GM21528 (cell line): ENCODE results near the gene SMG9.

Source experiments
- ATAC-seq: cut with Tn5 transposase; IDR thresholded peaks from one replicate; pipeline ENCODE4 v1.9.1; 2021; ENCODE audit warnings: mild to moderate bottlenecking, moderate library complexity; ENCODE audit not compliant: unreplicated experiment, low FRiP score

Gene SMG9

GRCh38 chr19:43726736-43727592 lies 27.8 kb downstream of the SMG9 start:
- ATAC-seq: no peak

- no peak for ATAC-seq
These were observed 29.3 kb downstream of the SMG9 start for GRCh38 chr19:43725468-43725867.

DNA sequence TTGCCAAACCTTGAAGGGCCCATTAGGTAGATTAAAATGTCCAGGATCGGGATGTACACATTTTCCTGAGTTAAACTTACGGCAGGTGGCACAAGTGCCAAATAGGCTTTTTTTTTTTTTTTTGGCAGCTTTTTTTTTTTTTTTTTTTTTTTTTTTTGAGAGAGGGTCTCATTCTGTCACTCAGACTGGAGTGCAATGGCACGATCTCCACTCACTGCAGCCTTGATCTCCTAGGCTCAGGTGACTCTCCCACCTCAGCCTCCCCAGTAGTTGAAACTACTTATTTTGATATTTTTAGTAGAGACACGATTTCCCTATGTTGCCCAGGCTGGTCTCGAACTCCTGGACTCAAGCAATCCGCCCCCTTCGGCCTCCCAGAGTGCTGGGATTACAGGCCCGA lies 29.9 kb downstream of the SMG9 start:
- no peak for ATAC-seq

- no peak for ATAC-seq
These were observed 31.2 kb downstream of the SMG9 start for GRCh38 chr19:43723588-43723987.

DNA sequence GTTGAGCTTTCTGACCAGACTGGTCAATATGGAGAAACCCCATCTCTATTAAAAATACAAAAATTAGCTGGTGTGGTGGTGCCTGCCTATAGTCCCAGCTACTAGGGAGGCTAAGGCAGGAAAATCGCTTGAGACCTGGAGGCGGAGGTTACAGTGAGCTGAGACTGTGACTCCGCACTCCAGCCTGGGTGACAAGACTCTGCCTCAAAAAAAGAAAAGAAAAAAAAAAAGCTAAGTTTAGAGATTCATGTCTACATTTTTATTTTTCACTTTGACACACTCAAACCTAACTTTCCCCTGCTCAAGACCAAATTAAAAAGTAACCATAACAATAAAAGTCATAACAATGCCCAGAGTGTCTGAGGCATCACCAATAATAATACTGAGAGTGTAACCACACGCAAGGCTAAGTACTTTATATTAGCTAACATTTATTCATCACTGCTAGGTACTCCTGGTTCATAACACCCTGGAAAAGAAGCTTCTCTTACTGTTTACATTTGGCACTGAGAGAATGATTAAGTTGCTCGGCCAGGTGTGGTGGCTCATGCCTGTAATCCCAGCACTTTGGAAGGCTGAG lies 33.2 kb downstream of the SMG9 start:
- ATAC-seq: no peak

GRCh38 chr19:43720936-43721335 lies 33.8 kb downstream of the SMG9 start:
- ATAC-seq: no peak

DNA sequence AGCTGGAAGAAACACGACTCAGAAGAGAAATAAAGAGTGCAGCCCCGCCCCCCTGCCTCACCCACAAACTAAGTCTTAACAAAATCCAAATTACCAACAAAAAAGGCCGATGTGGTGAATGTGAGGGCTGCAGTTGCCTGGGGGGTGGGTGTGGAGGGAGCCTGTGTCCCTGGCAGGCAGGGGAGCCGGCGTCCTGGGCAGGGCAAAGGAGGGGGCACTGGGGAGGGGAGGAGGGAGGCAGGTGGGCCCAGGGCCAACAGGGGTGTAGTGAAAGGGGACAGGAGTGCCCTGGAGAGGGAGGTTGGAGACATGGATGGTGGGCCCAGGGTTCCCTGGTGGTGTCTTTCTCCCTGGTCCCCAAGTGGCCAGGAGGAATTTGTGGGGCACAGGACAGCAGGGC lies 34.8 kb downstream of the SMG9 start:
- no peak for ATAC-seq

- ATAC-seq: no peak
These were observed 35.3 kb downstream of the SMG9 start for GRCh38 chr19:43719378-43719868.

GRCh38 chr19:43718627-43719377 lies 36.0 kb downstream of the SMG9 start:
- ATAC-seq: no peak

DNA sequence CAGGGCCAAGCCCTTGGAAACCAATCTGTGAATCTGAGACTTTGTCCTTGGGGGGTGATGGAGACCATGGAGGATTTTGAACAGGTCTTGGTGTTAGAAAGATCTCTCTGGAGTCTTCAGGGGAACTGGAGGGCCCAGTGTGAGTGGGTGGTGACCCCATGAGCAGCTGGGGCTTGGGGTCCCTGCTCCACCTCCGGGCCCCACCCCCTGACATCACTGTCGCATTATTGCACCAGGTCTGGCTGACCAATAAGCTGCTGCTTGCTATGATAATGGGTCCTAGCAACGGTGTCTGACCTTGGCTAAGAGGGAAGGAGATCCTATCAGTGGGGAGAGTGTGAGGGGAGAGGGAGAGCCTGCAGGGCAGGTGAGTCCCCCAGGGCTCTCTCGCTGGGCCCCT lies 39.0 kb downstream of the SMG9 start, which contains the start of gene IRGC:
TSS of gene IRGC (plus strand) at position 301 of the 400 bp plus-strand sequence. CDS start 2,483 bp downstream, outside the sequence.
- ATAC-seq: no peak

DNA sequence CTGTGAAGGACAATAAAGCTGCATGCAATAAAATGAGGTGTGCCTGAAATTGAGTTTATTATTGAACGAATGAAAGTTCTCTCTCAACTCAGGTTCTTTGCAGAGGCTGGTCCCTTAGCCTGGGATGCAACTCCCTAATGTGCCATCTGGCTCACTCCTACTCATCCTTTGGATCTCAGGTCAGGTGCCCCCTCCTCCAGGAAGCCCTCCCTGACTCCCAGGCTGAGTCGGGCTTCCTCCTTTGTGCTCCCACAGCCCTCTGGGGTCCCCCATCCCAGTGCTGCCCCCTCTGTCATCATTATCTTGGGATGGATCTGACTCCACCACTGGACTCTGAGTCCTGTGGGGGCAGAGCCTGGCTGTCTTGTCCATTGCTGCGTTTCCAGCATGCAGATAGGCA lies 41.6 kb downstream of the SMG9 start:
- ATAC-seq: no peak

DNA sequence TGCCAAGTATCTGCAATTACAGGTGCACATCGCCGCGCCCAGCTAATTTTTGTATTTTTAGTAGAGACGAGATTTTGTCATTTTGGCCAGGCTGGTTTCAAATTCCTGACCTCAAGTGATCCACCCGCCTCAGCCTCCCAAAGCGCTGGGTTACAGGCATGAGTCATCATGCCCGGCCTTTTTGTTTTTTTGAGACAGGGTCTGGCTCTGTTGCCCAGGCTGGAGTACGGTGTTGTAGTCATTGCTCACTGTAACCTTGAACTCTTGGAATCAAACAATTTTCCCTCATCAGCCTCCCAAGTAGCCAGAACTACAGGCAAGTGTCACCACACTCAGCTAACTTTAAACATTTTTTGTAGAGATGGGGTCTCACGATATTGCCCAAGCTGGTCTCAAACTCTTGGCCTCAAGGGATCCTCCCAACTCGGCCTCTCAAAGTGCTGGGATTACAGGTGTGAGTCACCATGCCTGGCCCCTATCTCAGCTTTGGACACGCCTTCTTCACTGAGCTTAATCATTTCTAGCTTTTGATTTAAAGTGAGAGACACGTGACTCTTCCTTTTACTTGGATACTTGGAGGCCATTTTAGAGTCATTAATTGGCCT lies 42.9 kb downstream of the SMG9 start:
- no peak for ATAC-seq

GRCh38 chr19:43708716-43709115 lies 46.0 kb downstream of the SMG9 start:
- ATAC-seq: no peak

DNA sequence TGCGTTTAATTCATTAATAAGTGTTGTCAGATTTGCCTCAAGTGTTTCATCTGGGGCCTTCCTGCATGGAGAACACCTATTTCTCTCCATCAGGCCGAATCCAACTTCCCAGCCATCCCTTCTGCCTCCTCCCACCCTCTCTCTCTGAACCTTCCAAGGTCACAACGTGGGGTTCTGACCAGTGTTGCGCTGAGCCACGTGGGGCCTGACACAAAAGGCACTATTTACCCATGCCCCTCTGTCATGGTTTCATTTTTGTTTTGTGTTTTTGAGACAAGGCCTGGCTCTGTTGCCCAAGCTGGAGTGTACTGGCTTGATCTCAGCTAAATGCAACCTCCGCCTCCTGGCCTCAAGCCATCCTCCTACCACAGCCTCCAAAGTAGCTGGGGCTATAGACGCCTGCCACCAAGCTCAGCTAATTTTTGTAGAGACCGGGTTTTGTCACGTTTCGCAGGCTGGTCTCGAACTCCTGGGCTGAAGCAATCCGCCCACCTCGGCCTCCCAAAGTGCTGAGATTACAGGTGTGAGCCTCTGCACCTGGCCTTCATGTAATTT lies 47.5 kb downstream of the SMG9 start:
- ATAC-seq: no peak

GRCh38 chr19:43705729-43706128 lies 49.0 kb downstream of the SMG9 start:
- no peak for ATAC-seq

GRCh38 chr19:43704002-43704705 lies 50.6 kb downstream of the SMG9 start:
- no peak for ATAC-seq

DNA sequence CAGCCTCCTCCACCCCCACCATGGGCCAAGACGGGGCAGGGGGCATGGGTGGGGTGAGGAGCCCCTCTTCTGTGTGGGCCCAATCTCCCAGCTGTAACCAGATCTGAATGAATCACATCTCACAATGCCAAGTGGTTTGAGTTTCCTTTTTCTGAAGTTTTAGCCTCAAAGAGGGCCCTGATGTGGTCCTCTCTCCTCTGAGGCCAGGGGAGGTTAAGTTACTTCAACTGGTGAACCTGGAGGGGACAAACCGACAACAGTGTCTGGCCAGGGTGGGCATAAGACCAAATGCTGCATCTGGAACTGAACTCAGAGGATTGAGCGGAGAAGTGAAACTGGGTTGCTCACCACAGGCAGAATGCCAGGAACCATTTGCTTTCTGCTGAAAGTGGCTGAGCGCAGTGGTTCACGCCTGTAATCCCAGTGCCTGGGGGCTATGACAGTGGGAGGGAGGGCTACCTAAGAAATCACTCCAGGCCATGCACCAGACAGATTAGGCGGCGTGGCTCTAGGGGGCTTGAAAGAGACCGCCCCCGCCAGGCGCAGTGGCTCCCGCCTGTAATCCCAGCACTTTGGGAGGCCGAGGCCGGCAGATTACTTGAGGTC lies 54.3 kb downstream of the SMG9 start:
- no peak for ATAC-seq

- no peak for ATAC-seq
These were observed 55.0 kb downstream of the SMG9 start for GRCh38 chr19:43699506-43700394.
